ENCODE data around the gene ANKRD10. TPM values are rescaled to one million over a fixed set of nuclear protein-coding genes. Genes with fewer than 3 reads are reported as not detected.

Gene ANKRD10
- total and polyA plus RNA-seq, 2 of the 8 experiments (the other 6 are each of a cell fraction or from before 2014, with no cell fraction given): 146 to 218 TPM

- TF ChIP-seq E2F6 (IDR thresholded peaks at IDR 0.05) (no peak), USF2 (IDR thresholded peaks at IDR 0.05; ENCODE audit: low read length) (no peak), JUN (IDR thresholded peaks at IDR 0.05; ENCODE audit: low read depth, low read length) (no peak), BACH1 (IDR thresholded peaks at IDR 0.05; ENCODE audit: low read length) (no peak)
- TF ChIP-seq, protein P1, sequence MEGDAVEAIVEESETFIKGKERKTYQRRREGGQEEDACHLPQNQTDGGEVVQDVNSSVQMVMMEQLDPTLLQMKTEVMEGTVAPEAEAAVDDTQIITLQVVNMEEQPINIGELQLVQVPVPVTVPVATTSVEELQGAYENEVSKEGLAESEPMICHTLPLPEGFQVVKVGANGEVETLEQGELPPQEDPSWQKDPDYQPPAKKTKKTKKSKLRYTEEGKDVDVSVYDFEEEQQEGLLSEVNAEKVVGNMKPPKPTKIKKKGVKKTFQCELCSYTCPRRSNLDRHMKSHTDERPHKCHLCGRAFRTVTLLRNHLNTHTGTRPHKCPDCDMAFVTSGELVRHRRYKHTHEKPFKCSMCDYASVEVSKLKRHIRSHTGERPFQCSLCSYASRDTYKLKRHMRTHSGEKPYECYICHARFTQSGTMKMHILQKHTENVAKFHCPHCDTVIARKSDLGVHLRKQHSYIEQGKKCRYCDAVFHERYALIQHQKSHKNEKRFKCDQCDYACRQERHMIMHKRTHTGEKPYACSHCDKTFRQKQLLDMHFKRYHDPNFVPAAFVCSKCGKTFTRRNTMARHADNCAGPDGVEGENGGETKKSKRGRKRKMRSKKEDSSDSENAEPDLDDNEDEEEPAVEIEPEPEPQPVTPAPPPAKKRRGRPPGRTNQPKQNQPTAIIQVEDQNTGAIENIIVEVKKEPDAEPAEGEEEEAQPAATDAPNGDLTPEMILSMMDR (IDR thresholded peaks at IDR 0.05; ENCODE audit: control extremely low read depth in 1 of 3, insufficient read depth in 1 of 3, low read depth in 1 of 3, low read length in 3 of 3): peak in 2 of 3 experiments; percentile 22 to 28; a peak in 2 of 4 replicates
Observed at GRCh38 chr13:110938662-110939421, 24.0 kb upstream of the ANKRD10 start (continued).

All from H1 (cell line).